ENCODE measurements around the gene SART1.
"Not testable (repeated sequence)": the region's sequence is repeated elsewhere in the genome, so short reads cannot be mapped to it uniquely, and the experiment has no call there.

Gene SART1

GRCh38 chr11:66017321-66017720 is 55.8 kb downstream of the SART1 start:
- DNase-seq (ENCODE audit: low spot score) = no peak

GRCh38 chr11:66020212-66020611 is 58.7 kb downstream of the SART1 start:
- DNase-seq (ENCODE audit: low spot score) = no peak

- DNase-seq (ENCODE audit: low spot score) = no peak
These were observed 59.3 kb downstream of the SART1 start for GRCh38 chr11:66020618-66021357.

- peak; percentile 92 for DNase-seq (ENCODE audit: low spot score)
These were observed 61.1 kb downstream of the SART1 start for GRCh38 chr11:66022401-66023185.

- DNase-seq (ENCODE audit: low spot score) = not testable (repeated sequence)
These were observed 61.6 kb downstream of the SART1 start for GRCh38 chr11:66023186-66023440.

- DNase-seq (ENCODE audit: low spot score) = no peak
These were observed 64.5 kb downstream of the SART1 start, which contains the start of gene CATSPER1 for GRCh38 chr11:66026017-66026529. Gene CATSPER1 (minus strand): TSS chr11:66026479. CDS start chr11:66026379, 100 bp downstream.
